DND-41 (cell line): ENCODE results near the gene ANXA2.

Source experiments
- ATAC-seq: fragments of 200-7000 bp; cut with Tn5 transposase; 3 replicates; pipeline ENCODE4 v1.9.1; 2021; ENCODE audit warnings: low read depth; ENCODE audit not compliant: insufficient read depth
- DNase-seq: peaks from one replicate; pipeline ENCODE4 v3.0.0-alpha.2; 2020
- H2AFZ ChIP-seq: 2 replicates; pipeline ENCODE4 v1.6.0; 2012; ENCODE audit warnings: low read depth, low read length
- H3K27ac ChIP-seq: 2 replicates; pipeline ENCODE4 v1.5.1; 2012; ENCODE audit warnings: low read length, inconsistent platforms
- H3K27me3 ChIP-seq: fragments of 200-600 bp; sonication (generic); 2 replicates; pipeline ENCODE4 v1.6.0; 2012; ENCODE audit warnings: low read length, mild to moderate bottlenecking, inconsistent platforms; ENCODE audit not compliant: insufficient read depth, poor library complexity
- H3K36me3 ChIP-seq: 2 replicates; pipeline ENCODE4 v1.5.1; 2012; ENCODE audit warnings: low read length, inconsistent platforms; ENCODE audit not compliant: insufficient read depth
- H3K4me1 ChIP-seq: 2 replicates; pipeline ENCODE4 v1.5.1; 2012; ENCODE audit warnings: mild to moderate bottlenecking, low read length; ENCODE audit not compliant: insufficient read depth
- H3K4me2 ChIP-seq: 2 replicates; pipeline ENCODE4 v1.6.0; 2012; ENCODE audit warnings: mild to moderate bottlenecking, moderate library complexity, low read length, inconsistent platforms; ENCODE audit not compliant: insufficient read depth
- H3K4me3 ChIP-seq, 2 experiments: fragments of 200-600 bp in 1 of 2; shearing (Covaris generic) in 1 of 2; 2 replicates each; pipeline ENCODE4 v1.5.1; 2012 to 2016; ENCODE audit warnings: inconsistent platforms in 2 of 2, low read length in 2 of 2, mild to moderate bottlenecking in 2 of 2, low read depth in 1 of 2, moderate library complexity in 1 of 2
- H3K79me2 ChIP-seq: 2 replicates; pipeline ENCODE4 v1.6.0; 2012; ENCODE audit warnings: low read length, inconsistent platforms; ENCODE audit not compliant: insufficient read depth
- H3K9ac ChIP-seq: 2 replicates; pipeline ENCODE4 v1.6.0; 2012; ENCODE audit warnings: low read depth, mild to moderate bottlenecking, inconsistent platforms, low read length, moderate library complexity
- H3K9me3 ChIP-seq: 2 replicates; pipeline ENCODE4 v1.5.1; 2012; ENCODE audit warnings: low read length, moderate library complexity, mild to moderate bottlenecking, inconsistent platforms; ENCODE audit not compliant: insufficient read depth, severe bottlenecking
- H4K20me1 ChIP-seq: 2 replicates; pipeline ENCODE4 v1.6.0; 2012; ENCODE audit warnings: low read length; ENCODE audit not compliant: insufficient read depth
- CTCF ChIP-seq: IDR thresholded peaks from 2 replicates; pipeline ENCODE4 v1.5.1; 2012; ENCODE audit warnings: borderline replicate concordance, low read length, moderate library complexity, mild to moderate bottlenecking; ENCODE audit not compliant: poor library complexity, severe bottlenecking; ENCODE audit errors: extremely low read depth
- EZH2 ChIP-seq: IDR thresholded peaks from 3 replicates; pipeline ENCODE4 v1.6.1; 2012; ENCODE audit warnings: borderline replicate concordance, low read depth, mild to moderate bottlenecking, moderate library complexity, low read length, inconsistent platforms; ENCODE audit not compliant: severe bottlenecking

ANXA2 gene

GRCh38 chr15:60299452-60300047 is 98.2 kb downstream of the ANXA2 start:
- TF ChIP-seq EZH2 (no peak), CTCF (no peak)
- no peak for DNase-seq
- Histone ChIP-seq H3K9ac (no peak overlapping the region), H4K20me1 (no peaks in the 10 kb centered on the region), H3K27ac (no peak overlapping the region), H3K4me2 (no peak overlapping the region), H3K9me3 (no peaks in the 10 kb centered on the region), H3K79me2 (no peaks in the 10 kb centered on the region), H3K27me3 (no peaks in the 10 kb centered on the region), H2AFZ (no peak overlapping the region), H3K4me3 (no peak overlapping the region), H3K4me1 (no peaks in the 10 kb centered on the region), H3K36me3 (no peaks in the 10 kb centered on the region)
- ATAC-seq = no peak
